Measurements from ENCODE around the gene LAMC1.

DNA sequence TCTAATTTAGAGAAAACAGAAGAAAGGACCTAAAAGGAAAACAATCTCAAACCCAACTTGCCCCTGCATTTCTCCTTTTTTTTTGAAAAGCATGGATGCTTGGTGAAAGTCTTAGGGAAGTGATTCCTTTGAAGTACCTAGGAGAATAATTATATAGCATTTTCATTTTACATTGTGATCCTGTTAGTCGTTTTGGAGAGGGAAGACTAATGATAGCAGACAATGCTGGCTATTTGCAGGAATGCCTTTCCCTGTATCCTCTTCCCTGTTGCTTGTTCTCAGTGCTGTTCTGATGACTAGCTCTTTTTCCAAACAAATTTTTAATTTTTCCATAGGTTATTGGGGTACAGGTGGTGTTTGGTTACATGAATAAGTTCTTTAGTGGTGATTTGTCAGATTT is 53.9 kb downstream of the LAMC1 start:
- no peak for TF ChIP-seq NFE2L2 (IDR thresholded peaks at IDR 0.05; ENCODE audit: low read depth, low read length)
- TF ChIP-seq, protein P1, sequence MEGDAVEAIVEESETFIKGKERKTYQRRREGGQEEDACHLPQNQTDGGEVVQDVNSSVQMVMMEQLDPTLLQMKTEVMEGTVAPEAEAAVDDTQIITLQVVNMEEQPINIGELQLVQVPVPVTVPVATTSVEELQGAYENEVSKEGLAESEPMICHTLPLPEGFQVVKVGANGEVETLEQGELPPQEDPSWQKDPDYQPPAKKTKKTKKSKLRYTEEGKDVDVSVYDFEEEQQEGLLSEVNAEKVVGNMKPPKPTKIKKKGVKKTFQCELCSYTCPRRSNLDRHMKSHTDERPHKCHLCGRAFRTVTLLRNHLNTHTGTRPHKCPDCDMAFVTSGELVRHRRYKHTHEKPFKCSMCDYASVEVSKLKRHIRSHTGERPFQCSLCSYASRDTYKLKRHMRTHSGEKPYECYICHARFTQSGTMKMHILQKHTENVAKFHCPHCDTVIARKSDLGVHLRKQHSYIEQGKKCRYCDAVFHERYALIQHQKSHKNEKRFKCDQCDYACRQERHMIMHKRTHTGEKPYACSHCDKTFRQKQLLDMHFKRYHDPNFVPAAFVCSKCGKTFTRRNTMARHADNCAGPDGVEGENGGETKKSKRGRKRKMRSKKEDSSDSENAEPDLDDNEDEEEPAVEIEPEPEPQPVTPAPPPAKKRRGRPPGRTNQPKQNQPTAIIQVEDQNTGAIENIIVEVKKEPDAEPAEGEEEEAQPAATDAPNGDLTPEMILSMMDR (conservative IDR thresholded peaks at IDR 0.05; ENCODE audit: low read depth, low read length): no peak
- TF ChIP-seq RFX5 (IDR thresholded peaks at IDR 0.05; ENCODE audit: low read depth, low read length): no peak
- TF ChIP-seq, protein P2, sequence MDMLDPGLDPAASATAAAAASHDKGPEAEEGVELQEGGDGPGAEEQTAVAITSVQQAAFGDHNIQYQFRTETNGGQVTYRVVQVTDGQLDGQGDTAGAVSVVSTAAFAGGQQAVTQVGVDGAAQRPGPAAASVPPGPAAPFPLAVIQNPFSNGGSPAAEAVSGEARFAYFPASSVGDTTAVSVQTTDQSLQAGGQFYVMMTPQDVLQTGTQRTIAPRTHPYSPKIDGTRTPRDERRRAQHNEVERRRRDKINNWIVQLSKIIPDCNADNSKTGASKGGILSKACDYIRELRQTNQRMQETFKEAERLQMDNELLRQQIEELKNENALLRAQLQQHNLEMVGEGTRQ (IDR thresholded peaks at IDR 0.05; ENCODE audit: low read depth, low read length): no peak

All from IMR-90 (cell line).